ENCODE data around the gene RAB7A. TPM values are rescaled to one million over a fixed set of nuclear protein-coding genes. Genes with fewer than 3 reads are reported as not detected.
A peak's percentile ranks its signal among the peaks of the same experiment; 100 is the strongest.

The RAB7A gene
- total RNA-seq, 6 experiments from 2014 or later = 84.0 to 145 (median 119) TPM

GRCh38 chr3:128800241-128801187 is 74.5 kb downstream of the RAB7A start:
- 70% methylated on average over 7 of the region's 9 CpGs for WGBS (ENCODE audit: insufficient coverage, low coverage, low lambda C conversion rate, missing lambda C conversion rate)
- no peak for ATAC-seq
- peaks cover 4 to 39% (median 16%) of the 10 kb centered on the region in 4 donors for H3K36me3 ChIP-seq
- peaks cover 0 to 18% (median 0%) of the 10 kb centered on the region in 4 donors for H3K4me1 ChIP-seq
- TF ChIP-seq CTCF (IDR thresholded peaks at IDR 0.05) (no peak), POLR2A (IDR thresholded peaks at IDR 0.05) (no peak)
- no peaks in the 10 kb centered on the region for H3K9me3 ChIP-seq
- no peaks in the 10 kb centered on the region for H3K27me3 ChIP-seq
- H3K27ac ChIP-seq = no peak overlapping the region
- H3K4me3 ChIP-seq = no peak overlapping the region
- no peak for DNase-seq
- intact Hi-C loops (cut with DNase I) = loop anchor here in 1 of 2 donors (10.0 kb wide), 1 partner anchor 66 kb away; no protein-coding TSS in a partner anchor

GRCh38 chr3:128801779-128802380 is 75.9 kb downstream of the RAB7A start:
- peak; percentile 20 to 73 (median 33) for ATAC-seq
- peaks cover 0 to 18% (median 0%) of the 10 kb centered on the region in 4 donors for H3K4me1 ChIP-seq
- H3K36me3 ChIP-seq = peaks cover 4 to 37% (median 18%) of the 10 kb centered on the region in 4 donors
- intact Hi-C loops (cut with DNase I) = loop anchor here in 1 of 2 donors (10.0 kb wide), 1 partner anchor 67 kb away; no protein-coding TSS in a partner anchor
- H3K27me3 ChIP-seq = no peaks in the 10 kb centered on the region
- H3K27ac ChIP-seq = no peak overlapping the region
- WGBS (ENCODE audit: insufficient coverage, low coverage, low lambda C conversion rate, missing lambda C conversion rate) = 69% methylated on average over 2 of the region's 2 CpGs
- TF ChIP-seq CTCF (IDR thresholded peaks at IDR 0.05) = no peak
- TF ChIP-seq POLR2A (IDR thresholded peaks at IDR 0.05) = no peak
- DNase-seq = no peak
- no peak overlapping the region for H3K4me3 ChIP-seq
- no peaks in the 10 kb centered on the region for H3K9me3 ChIP-seq

- DNase-seq (no peak), ATAC-seq (no peak)
- intact Hi-C loops (cut with DNase I) = loop anchor here in 1 of 2 donors (10.0 kb wide), 1 partner anchor 69 kb away; no protein-coding TSS in a partner anchor
- Histone ChIP-seq H3K4me3 (no peak overlapping the region), H3K9me3 (no peaks in the 10 kb centered on the region), H3K27ac (no peak overlapping the region), H3K4me1 (peaks cover 0 to 18% (median 0%) of the 10 kb centered on the region in 4 donors), H3K36me3 (peaks cover 0 to 38% (median 20%) of the 10 kb centered on the region in 4 donors), H3K27me3 (no peaks in the 10 kb centered on the region)
- TF ChIP-seq CTCF (IDR thresholded peaks at IDR 0.05) (no peak), POLR2A (IDR thresholded peaks at IDR 0.05) (no peak)
Measured at GRCh38 chr3:128803307-128803706, 77.3 kb downstream of the RAB7A start.

GRCh38 chr3:128804017-128804810 is 78.2 kb downstream of the RAB7A start:
- H3K9me3 ChIP-seq = no peaks in the 10 kb centered on the region
- peaks cover 0 to 38% (median 22%) of the 10 kb centered on the region in 4 donors for H3K36me3 ChIP-seq
- peaks cover 0 to 18% (median 0%) of the 10 kb centered on the region in 4 donors for H3K4me1 ChIP-seq
- no peak for DNase-seq
- H3K27ac ChIP-seq = peak overlapping the region; percentile 1 to 43 (median 1)
- intact Hi-C loops (cut with DNase I) = loop anchor here in 1 of 2 donors (10.0 kb wide), 1 partner anchor 69 kb away; no protein-coding TSS in a partner anchor
- WGBS (ENCODE audit: insufficient coverage, low coverage, low lambda C conversion rate, missing lambda C conversion rate) = 40% methylated on average over 5 of the region's 5 CpGs
- TF ChIP-seq POLR2A (IDR thresholded peaks at IDR 0.05) = no peak
- TF ChIP-seq CTCF (IDR thresholded peaks at IDR 0.05) = no peak
- peak overlapping the region in 1 of 3 donors; percentile 1 for H3K4me3 ChIP-seq
- no peaks in the 10 kb centered on the region for H3K27me3 ChIP-seq
- peak; percentile 67 to 81 (median 76) for ATAC-seq
